ENCODE results near the gene MTA1. TPM values are rescaled to one million over a fixed set of nuclear protein-coding genes. Genes with fewer than 3 reads are reported as not detected.

Gene MTA1
- total RNA-seq, 2 donors from 2014 or later: 99.0 to 99.7 TPM

GRCh38 chr14:105474483-105475268, 55.0 kb downstream of the MTA1 start, which contains the start of gene CRIP2:
TSS of gene CRIP2 (plus strand) at chr14:105474821. CDS start at chr14:105474863, 42 bp downstream.
- no peaks in the 10 kb centered on the region for H3K9me3 ChIP-seq (ENCODE audit: control insufficient read depth, low read length, poor library complexity, severe bottlenecking)
- Mint-ChIP-seq H3K27ac (peak within 1 kb of the TSS; percentile 49), H3K4me1 (peaks cover 7% of the 10 kb centered on the region), H3K27me3 (no peaks in the 10 kb centered on the region), H3K4me3 (peak within 1 kb of the TSS; percentile 83), H3K36me3 (ENCODE audit: low read depth) (peaks cover 2% of the 10 kb centered on the region)
- DNase-seq: peak; percentile 54 to 77 (median 76)
- ATAC-seq: peak; percentile 52

- DNase-seq (no peak), ATAC-seq (no peak)
- peak overlapping the region; percentile 75 for H3K4me3 Mint-ChIP-seq
- H3K9me3 ChIP-seq (ENCODE audit: control insufficient read depth, low read length, poor library complexity, severe bottlenecking): no peaks in the 10 kb centered on the region
- peaks cover 2% of the 10 kb centered on the region for H3K36me3 Mint-ChIP-seq (ENCODE audit: low read depth)
- H3K27ac Mint-ChIP-seq: no peak overlapping the region
- no peaks in the 10 kb centered on the region for H3K27me3 Mint-ChIP-seq
- H3K4me1 Mint-ChIP-seq: peaks cover 13% of the 10 kb centered on the region
Measured at GRCh38 chr14:105475269-105476096, 55.9 kb downstream of the MTA1 start.

GRCh38 chr14:105476097-105476830, 56.6 kb downstream of the MTA1 start:
- Mint-ChIP-seq H3K4me3 (peak overlapping the region; percentile 75), H3K27ac (no peak overlapping the region), H3K27me3 (no peaks in the 10 kb centered on the region), H3K4me1 (peaks cover 19% of the 10 kb centered on the region), H3K36me3 (ENCODE audit: low read depth) (peaks cover 2% of the 10 kb centered on the region)
- DNase-seq (no peak), ATAC-seq (no peak)
- H3K9me3 ChIP-seq (ENCODE audit: control insufficient read depth, low read length, poor library complexity, severe bottlenecking): no peaks in the 10 kb centered on the region

GRCh38 chr14:105476831-105477659, 57.4 kb downstream of the MTA1 start:
- Mint-ChIP-seq H3K4me1 (peaks cover 24% of the 10 kb centered on the region), H3K36me3 (ENCODE audit: low read depth) (peaks cover 2% of the 10 kb centered on the region), H3K4me3 (peak overlapping the region; percentile 55), H3K27ac (peak overlapping the region; percentile 10), H3K27me3 (no peaks in the 10 kb centered on the region)
- H3K9me3 ChIP-seq (ENCODE audit: control insufficient read depth, low read length, poor library complexity, severe bottlenecking): no peaks in the 10 kb centered on the region
- no peak for DNase-seq
- no peak for ATAC-seq

DNA sequence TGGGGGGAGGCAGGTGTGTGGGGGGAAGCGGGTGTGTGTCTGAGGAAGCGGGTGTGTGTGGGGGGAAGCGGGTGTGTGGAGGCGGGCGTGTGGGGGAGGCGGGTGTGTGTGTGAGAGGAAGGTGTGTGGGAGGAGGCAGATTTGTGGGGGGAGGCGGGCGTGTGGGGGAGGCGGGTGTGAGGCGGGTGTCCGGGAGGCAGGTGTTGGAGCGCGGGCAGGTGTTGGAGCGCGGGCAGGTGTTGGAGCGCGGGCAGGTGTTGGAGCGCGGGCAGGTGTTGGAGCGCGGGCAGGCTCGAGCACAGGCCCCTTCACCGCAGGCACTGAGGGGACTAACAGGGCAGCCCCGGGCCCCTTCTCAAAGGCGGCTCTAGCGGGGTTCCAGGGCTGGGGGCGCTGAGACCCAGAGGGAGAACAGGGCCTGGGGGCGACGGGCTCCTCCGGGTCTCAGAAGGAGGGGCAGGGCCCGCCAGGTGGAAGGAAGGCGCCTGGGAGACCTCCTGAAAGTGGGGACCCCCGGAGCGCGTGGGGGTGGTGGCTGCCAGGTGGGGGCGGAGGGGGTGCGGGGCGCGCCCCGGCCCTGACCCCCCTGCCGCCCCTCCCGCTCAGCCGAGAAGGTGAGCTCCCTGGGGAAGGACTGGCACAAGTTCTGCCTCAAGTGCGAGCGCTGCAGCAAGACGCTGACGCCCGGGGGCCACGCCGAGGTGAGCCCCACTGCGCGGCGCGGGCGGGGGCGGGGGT, 58.2 kb downstream of the MTA1 start:
- H3K27ac Mint-ChIP-seq: peak overlapping the region; percentile 10
- H3K36me3 Mint-ChIP-seq (ENCODE audit: low read depth): peaks cover 2% of the 10 kb centered on the region
- peak; percentile 59 to 79 (median 68) for DNase-seq
- H3K9me3 ChIP-seq (ENCODE audit: control insufficient read depth, low read length, poor library complexity, severe bottlenecking): no peaks in the 10 kb centered on the region
- H3K27me3 Mint-ChIP-seq: no peaks in the 10 kb centered on the region
- peak overlapping the region; percentile 55 for H3K4me3 Mint-ChIP-seq
- ATAC-seq: peak; percentile 12
- H3K4me1 Mint-ChIP-seq: peaks cover 29% of the 10 kb centered on the region

DNA sequence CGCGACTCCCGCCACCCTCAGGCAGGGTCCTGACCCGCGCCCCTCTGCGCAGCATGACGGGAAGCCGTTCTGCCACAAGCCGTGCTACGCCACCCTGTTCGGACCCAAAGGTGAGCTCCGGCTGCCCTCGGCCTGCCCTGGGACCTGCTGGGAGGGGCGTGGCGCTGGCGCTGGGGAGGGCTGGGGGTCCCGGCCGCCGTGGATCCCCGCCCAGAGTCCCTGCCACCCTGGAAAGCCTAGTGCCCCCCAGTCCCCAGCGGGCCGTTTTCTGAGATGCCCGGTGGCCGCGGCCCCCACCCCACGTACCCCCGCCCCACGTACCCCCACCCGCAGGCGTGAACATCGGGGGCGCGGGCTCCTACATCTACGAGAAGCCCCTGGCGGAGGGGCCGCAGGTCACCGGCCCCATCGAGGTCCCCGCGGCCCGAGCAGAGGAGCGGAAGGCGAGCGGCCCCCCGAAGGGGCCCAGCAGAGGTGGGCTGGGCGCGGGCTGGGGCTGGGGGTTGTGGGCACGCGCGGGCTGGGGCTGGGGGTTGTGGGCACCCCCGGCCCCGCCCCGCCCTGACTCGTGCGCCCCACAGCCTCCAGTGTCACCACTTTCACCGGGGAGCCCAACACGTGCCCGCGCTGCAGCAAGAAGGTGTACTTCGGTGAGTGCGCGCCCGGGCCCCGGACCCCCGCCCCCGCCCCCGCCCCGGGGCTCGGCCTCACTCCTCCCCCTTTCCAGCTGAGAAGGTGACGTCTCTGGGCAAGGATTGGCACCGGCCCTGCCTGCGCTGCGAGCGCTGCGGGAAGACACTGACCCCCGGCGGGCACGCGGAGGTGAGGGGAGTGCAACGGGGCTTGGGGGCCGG, 59.0 kb downstream of the MTA1 start:
- H3K4me3 Mint-ChIP-seq: peak overlapping the region; percentile 43
- DNase-seq (peak; percentile 27 to 59 (median 40)), ATAC-seq (no peak)
- H3K9me3 ChIP-seq (ENCODE audit: control insufficient read depth, low read length, poor library complexity, severe bottlenecking): no peaks in the 10 kb centered on the region
- H3K36me3 Mint-ChIP-seq (ENCODE audit: low read depth): peaks cover 2% of the 10 kb centered on the region
- H3K27me3 Mint-ChIP-seq: no peaks in the 10 kb centered on the region
- peaks cover 32% of the 10 kb centered on the region for H3K4me1 Mint-ChIP-seq
- H3K27ac Mint-ChIP-seq: no peak overlapping the region

- DNase-seq (peak in 1 of 3 donors; percentile 17), ATAC-seq (no peak)
- Mint-ChIP-seq H3K27me3 (no peaks in the 10 kb centered on the region), H3K27ac (peak overlapping the region; percentile 99), H3K36me3 (ENCODE audit: low read depth) (peaks cover 2% of the 10 kb centered on the region), H3K4me3 (peak overlapping the region; percentile 73), H3K4me1 (peaks cover 35% of the 10 kb centered on the region)
- no peaks in the 10 kb centered on the region for H3K9me3 ChIP-seq (ENCODE audit: control insufficient read depth, low read length, poor library complexity, severe bottlenecking)
Measured at GRCh38 chr14:105479431-105480158, 60.0 kb downstream of the MTA1 start.

DNA sequence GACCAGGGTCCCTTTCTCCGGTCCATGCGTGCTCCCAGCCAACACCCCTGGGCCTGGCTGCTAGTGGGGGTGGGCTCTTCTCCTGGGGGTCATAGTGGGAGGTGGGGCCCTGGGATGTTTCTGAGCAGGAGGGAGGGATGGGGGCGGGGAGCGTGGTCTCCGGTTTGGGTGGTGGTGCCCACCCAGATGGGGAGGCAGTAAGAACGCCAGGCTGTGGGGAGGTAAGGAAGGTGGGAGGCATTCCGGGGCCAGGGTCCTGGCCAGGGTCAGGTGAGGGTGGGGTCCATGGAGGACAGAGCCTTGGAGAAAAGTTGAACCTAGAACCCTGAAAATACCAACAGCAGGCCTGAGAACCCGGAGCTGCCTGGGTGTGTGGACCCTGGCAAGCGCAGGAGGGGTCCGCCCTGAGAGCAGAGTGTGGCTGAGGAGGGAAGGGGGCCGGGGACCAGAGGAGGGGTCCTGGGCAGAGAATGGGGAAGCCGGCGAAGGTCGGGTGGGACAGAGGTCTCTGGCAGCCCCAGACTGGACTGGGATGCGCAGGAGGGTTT, 60.6 kb downstream of the MTA1 start:
- peaks cover 2% of the 10 kb centered on the region for H3K36me3 Mint-ChIP-seq (ENCODE audit: low read depth)
- DNase-seq: no peak
- H3K9me3 ChIP-seq (ENCODE audit: control insufficient read depth, low read length, poor library complexity, severe bottlenecking): no peaks in the 10 kb centered on the region
- ATAC-seq: no peak
- H3K27ac Mint-ChIP-seq: peak overlapping the region; percentile 99
- no peaks in the 10 kb centered on the region for H3K27me3 Mint-ChIP-seq
- H3K4me3 Mint-ChIP-seq: peak overlapping the region; percentile 89
- H3K4me1 Mint-ChIP-seq: peaks cover 39% of the 10 kb centered on the region

DNA sequence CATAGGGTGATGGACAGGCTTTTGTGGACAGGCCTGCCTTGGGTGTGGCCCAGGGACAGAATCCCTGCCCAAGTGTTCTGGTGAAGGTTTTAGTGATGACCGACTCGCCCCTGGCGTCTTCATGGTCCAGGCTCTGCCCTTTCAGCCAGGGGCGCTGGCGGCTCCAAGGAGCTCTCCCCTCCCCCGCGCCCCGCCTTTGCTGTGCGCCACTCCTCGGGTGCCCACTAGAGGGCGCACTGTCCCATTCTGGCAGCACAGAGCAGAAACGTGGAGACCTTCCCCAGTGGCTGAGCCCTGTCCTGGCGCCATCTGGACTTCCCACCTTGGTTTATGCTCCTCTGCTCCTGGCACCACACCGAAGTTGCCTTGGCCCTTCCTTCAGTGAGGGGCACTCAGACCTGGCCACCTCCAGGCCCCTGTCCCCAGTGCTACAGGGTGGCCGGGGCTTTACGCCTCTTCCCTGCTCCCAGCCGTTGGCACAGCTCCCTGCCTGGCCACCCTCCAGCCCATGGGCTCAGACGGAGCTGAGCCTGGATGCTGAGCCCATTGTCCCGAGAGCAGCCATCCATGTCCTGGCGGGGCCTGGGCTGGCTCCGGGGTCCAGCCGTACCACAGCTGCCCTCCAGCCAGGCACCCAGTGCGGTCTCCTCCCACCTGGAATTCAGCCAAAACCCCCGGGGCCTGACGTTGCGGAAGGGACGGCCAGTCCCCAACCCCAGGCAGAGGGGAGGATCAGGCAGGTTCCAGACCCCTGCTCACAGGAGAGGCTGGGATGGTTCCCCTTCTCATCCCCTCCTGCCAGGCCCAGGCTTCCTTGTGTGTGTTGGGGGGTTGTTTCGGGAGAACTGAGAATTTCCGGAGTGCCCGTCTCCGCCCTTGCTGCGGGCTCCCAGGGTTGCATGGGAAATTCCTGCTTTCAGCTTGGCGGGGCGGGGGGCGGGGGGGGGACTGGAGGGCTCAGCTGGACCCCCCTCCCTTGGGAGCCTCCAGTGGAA, 61.5 kb downstream of the MTA1 start:
- Mint-ChIP-seq H3K36me3 (ENCODE audit: low read depth) (peaks cover 2% of the 10 kb centered on the region), H3K27ac (peak overlapping the region; percentile 99), H3K4me3 (peak overlapping the region; percentile 89), H3K4me1 (peaks cover 45% of the 10 kb centered on the region), H3K27me3 (no peaks in the 10 kb centered on the region)
- ATAC-seq (peak; percentile 58), DNase-seq (peak; percentile 85 to 97 (median 85))
- H3K9me3 ChIP-seq (ENCODE audit: control insufficient read depth, low read length, poor library complexity, severe bottlenecking): no peaks in the 10 kb centered on the region

Data from T-helper 17 cell (primary cell).